GM12892 (cell line): ENCODE measurements around the gene RPL38.

Source experiments
- POLR2A ChIP-seq: IDR thresholded peaks from 2 replicates; pipeline ENCODE4 v1.6.1; 2011; ENCODE audit warnings: low read depth, low read length, control low read depth
- POLR2AphosphoS5 ChIP-seq: IDR thresholded peaks from 2 replicates; pipeline ENCODE4 v1.6.1; 2011; ENCODE audit warnings: low read depth, low read length, control low read depth
- TAF1 ChIP-seq: IDR thresholded peaks from 2 replicates; pipeline ENCODE4 v1.6.1; 2011; ENCODE audit warnings: low read depth, mild to moderate bottlenecking, control low read depth, low read length, borderline replicate concordance

GRCh38 chr17:74245145-74245831 is 41.8 kb downstream of the RPL38 start:
- TF ChIP-seq TAF1 (no peak), POLR2A (no peak), POLR2AphosphoS5 (no peak)
